GM18520 (cell line): ENCODE measurements around the gene POLG.

Experiments
- ATAC-seq: cut with Tn5 transposase; IDR thresholded peaks from one replicate; pipeline ENCODE4 v1.9.1; 2021; ENCODE audit not compliant: unreplicated experiment

Gene POLG

DNA sequence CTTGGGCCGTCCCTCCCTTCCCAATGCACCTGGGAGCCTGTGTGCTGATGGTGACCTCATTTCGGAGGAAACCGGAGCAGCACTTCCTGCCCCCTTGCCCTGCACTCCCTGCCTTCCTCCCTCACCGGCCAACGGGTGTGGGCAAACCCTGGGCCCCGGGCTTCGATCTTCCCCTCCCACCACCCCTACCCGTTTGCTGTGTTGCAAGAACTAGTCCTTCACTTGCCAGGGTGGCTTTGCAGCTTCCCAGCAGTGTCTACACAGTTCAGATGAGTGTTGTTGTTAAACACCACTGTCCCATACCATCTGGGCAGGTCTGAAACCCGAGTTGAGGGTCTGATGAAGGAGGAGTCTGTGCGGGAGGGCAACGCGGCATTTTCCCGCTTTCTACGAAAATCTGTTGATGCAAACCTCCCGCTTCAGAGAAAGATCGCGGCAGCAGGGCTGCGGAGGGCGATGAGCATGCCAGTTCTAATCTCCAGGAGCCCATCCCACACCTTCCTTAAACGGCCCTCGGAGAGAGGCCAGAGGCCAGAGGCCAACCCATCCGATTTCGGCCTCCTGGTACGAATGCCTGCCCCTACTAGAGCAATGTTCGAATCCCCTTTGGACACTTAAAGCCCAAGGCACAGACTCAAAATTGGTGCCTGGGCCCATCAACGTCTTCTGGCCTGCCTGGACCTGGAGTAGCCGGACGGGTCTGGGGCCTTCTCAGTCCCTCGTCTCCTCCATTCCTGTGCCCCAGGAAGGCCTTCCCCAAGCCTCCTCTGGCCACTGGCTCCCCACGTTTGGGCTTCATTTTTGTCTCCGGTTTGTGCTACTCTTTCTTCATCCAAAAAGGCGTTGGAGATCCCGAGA is 35.7 kb upstream of the POLG start:
- ATAC-seq = no peak

DNA sequence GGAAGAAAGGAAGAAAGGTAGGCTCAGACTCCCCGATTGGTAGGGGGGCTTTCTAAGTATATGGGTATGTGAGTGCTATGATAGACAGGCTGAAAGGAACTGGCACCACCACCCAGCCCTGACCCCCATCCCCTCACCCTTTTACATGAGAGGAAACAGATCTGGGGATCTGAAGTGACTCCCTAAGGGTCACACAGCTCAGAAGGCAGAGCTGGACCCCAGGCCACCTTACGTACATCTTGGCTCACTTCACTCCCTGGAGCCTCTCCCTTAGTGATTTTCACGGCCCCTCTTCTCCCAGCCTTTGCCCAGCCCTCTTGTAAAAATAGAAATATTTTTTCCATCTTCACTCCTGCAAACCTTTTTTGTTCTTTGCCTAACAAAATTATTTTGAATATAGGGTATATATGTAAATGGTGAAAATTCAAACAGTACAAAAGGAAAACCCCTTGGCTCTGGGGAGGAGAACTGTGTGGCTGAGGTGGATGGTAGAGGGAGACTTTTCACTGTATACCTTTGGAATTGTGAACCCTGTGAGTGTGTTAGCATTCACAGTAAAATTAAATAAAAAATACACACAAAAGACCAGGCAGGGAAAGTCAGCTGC is 34.8 kb upstream of the POLG start:
- ATAC-seq = no peak

DNA sequence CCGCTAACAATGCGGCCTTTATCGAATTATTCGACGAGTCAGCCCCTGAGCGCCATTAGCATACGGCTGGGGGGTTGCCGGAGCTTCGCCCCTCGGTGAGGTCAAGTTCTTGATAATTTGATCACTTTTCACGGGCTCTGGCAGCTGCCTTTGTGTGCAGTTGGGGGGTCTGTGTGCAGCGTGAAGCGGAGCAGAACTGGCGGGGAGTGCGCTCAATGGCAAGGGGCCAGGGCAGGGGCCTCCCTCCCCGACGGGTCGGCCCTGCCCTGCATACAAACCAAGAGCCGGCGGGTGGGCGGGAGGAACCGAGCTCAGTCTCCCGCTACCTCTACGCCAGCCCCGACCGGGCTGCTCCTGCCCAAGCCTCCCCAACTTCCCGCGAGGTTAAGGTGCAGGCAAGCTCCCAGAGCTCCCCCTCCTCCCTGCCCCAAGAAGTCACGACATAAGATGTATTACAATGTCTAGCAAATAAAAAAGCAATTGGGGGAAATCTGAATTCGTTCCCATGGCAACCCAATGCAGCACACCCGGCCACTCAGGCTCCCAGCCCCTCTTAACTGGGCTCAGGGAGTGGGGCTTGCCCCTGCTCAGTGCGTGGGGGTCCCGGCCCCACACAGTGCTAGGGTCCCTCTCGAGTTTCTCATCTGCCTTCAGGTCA is 34.1 kb upstream of the POLG start:
- no peak for ATAC-seq

DNA sequence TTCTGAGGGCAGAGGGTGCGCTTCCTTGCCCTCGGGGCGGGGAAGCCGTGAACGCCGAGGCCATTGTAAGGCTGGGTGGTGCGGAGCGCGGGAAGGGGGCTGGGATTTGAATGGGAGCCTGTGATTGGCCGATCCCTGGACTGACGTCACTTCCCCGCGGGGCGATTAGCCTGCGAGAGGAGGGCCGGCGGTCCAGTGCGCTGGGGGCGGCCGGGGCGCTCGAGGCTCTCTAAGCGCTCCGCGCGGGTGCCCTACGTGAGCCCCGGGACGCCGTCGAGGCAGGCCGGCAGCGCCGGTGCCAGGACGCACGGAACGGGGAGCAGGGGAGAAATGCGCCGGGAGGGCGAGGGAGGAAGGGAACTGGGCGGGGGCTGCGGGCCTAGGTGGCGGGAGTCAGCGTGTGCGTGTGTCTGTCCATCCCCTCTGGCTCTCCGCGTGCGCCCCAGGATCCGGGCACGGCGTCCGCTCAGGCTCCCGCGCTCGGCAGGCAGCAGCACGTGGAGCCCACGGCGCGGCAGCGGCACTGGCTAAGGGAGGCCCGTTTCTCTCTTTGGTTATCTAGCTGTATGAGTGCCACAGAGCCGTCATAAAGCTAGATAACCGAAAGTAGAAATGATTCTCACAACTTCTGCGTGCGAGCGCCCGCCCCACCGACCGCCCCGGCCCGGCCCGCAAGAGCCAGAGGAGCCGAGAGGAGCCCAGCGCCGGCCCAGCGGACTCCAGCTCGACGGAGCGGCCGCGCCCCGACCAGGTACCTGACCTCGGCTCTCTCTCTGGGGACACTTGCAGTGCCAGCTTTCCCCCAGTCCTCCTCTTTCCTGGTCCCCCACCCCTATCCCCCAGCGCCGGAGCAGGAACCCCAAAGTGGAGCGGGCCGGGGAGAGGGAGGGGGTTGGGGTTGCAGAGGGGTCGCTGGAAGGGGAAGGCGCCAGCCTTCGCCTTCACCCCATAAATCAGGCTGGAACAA is 33.1 kb upstream of the POLG start:
- ATAC-seq = no peak

DNA sequence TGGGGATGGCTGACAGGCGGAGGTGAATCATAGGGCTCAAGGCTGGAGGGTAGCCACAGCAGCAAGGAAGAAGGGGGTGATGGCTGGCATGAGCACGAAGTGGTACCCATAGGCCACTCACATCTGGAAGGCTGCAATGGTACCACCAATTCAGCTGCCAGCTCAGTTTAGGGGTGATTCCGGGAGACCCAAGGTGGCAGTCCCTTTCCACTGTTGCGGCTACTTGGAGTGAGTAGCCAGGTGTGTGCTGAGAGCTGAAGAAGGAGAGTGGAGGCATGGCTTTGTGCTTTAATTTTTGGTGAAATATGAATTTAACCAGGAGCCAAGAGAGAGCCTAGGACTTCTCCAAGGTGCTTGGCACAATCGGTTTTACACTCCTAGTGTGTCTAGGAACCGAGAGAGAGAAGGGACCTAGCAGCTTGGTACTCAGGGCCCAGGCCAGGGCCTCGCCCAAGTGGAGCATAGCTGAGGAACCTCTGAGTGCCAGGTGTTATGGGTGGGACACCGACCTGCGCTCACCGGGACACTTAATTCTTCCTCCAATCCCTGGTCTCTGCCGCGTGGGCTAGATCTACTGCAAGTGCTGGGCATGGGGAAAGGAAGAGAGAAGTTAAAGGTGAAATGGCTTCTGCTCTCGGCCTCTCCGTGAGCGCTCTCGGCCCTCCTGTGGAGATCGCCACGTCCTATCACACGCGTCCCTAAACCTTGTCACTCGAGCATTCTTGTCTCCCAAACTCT is 32.2 kb upstream of the POLG start:
- ATAC-seq = no peak

DNA sequence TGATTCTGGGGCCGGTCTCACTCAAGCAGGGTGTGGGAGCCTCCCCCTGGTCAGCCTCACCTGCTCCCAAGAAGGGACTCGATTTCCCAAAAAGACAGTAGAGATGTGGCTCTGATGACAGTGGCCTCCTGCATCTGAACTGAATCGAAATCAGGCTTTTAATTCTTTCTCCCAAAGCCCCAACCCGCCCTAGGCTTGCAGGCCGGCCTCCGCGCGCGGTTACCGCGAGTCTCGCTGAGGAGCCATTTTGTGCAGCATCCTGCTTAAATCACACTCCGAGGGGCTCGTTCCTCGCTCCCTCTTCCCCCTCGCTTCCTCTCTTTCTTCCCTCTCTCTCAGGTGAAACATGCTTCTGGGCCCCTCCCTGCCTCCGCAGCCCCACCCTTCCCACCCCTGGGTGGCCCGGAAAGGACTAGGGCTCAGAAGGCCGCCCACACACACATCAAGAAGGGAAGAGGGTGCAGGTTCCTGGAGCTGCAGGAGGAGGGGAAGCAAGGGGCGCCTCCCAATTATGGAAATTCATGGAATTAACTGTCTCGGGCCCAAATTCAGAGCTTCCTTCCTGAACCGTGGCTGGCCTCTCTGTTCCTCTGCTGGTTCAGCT is 30.9 kb upstream of the POLG start:
- ATAC-seq = no peak

DNA sequence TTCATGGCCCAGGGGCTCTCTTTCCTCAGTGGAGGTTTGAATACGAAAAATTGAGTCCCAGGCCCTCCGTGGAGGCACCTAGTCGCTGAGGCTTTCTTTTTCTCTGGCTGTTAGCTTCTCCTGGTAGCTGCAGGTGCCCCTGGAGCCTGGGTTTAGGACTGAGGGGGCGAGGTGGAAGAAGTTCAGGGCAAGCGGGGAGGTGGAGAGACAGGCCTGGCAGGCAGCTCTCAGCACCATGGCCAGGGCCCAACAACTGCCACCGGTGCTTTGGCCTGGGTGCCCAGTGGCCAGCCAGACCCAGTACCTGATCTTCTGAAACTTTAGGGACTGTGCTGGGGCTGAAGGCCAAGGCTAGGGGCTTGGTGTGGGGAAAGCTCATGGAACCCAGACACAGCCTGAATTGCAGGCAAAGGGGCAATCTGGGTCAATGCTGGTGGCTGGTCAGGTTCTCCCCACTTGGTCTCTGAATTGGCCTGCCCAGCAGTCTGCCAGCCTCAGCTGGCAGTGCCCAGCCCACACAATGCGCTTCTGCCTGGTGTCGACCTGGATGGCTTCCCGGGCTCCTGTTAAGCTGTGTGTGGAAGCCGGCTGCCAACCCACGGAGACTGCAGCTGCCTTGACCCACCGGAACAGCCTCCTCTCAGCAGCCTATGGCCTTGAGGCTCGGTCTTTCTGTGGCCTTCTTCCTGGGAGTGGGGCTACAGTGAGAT is 30.3 kb upstream of the POLG start:
- ATAC-seq = no peak

DNA sequence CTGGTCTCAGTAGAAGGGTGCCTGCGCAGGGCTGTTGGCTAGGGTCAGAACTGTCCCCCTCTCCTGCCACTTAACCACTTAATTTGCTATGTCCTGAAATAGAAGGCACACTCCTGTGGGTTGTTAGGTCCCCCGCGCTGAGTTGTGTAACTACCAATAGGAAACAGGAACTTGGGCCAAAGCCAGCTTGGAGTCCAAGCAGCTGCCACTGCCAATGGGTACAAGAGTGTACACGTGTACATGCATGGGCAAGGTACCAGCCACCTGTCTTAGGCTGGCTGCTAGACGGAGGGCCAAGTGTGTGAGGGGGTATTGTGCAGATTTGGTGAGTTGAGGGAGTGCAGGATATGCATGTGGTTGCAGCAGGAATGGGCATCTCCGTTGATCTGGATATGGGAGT is 29.7 kb upstream of the POLG start:
- ATAC-seq = no peak

DNA sequence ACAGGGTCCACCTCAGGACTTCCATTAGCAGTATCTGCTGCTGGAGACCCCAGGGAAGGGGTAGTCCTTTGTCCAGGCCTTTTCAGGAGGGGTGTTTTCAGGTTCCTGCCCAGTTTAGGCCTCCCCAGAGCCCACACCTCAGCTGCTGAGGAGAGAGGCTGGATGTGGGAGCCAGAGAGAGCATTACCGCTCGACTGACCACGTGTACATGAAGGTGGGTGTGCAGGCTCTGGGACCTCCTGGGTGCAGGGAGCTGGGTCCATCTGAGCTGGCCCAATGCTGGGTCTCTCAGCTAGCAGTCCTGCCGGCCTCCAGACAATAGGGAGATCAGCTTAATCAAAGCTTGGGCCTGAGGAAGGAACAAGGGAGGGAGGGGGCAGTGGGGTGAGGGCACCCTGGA is 29.1 kb upstream of the POLG start:
- ATAC-seq = no peak

DNA sequence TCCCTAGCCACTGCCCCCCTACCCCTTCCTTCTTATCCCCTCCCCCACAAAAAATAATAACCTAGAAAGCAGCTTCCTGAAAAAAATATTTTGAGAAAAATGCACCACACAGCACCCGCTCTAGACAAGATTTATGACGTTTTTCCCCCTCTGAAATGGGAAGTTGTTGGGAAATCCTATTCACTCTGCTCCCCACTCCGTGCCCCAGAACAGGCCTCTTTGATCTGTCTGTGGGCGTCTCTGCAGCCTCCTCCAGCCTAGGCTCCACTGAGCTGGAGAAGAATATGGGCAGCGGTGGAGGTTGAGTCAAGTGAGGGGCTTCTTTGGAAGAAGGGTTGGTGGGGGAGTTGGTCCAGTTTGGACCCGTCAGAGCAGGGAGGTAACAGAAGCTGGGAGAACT is 28.5 kb upstream of the POLG start:
- no peak for ATAC-seq

DNA sequence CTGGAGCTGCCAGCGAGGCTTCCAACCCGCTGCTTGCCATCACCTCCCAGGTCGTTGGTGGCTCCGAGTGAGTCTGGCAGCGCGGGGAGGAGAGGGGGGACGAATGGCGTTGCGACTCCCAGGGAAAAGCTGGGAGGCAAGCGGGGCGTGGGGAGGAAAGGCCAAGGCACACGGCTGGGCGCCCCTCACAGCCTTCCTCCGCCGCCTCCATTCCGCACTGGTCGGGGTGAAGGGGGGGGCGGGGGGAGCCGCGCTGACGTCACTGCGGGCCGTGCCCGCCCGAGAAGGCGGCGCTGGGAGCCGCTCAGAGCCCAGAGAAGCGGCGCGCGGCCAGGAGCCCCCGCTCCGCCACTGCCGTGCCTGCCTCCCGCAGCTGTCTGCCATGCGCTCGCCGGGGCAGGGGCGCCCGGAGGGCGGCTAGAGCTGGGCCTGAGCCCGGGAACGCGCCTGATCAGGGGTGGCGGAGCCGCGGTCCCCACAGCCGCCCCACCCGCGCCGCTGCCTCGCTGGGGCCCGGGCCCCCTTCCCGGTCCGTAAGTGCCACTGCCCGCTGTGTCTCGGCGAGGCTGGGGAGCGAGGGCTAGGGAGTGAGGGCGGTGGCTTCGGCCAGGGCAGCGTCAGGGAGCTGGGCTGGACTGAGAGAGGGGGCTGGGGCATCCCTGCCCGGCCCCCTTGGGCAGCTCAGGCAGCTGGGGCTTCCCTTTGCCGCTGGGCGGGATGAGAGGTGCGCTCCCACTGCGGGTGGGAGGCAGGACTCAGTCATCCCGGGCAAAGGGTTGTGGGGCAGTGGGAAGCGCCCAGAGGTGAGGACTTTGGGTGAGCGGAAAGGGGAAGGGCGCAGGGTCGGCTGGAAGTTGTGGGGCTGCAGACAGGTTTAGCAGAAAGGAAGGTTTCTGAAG is 27.8 kb upstream of the POLG start:
- ATAC-seq = no peak

DNA sequence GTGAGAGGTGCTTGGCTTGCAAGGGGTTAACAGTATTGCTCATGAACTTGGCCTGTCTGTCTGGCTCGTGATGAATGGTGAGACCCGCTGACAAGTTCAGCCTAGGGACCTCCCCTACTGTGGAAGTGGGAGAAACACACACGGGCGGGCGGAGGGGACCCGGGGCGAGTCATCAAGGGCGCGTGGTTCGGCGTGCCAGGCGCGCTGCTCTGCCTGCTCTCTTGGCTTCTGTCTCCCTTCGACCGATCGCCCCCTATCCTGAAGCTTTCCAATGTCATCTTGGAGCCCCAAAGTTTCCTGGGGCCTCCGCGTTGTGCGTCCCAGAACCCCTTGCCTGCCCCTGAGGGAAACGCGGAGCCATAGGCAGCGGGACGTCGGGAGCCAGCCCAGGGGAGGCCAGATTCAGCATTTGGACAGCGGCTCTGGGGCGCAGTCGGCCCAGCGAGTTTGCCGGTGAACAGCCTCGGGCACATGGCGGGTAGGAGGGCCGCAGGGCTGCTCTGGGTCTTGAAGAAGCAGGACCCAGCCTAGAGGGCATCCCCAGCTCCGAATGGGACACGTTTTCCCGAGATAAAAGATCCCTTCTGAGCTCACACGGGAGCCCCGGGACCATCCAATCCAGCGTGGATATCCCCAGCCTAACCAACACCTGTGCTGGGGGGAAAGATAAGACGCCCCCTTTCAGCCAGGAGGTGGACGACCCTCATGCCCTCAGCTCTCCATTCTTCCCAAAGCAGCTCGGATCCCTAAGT is 27.0 kb upstream of the POLG start:
- no peak for ATAC-seq

DNA sequence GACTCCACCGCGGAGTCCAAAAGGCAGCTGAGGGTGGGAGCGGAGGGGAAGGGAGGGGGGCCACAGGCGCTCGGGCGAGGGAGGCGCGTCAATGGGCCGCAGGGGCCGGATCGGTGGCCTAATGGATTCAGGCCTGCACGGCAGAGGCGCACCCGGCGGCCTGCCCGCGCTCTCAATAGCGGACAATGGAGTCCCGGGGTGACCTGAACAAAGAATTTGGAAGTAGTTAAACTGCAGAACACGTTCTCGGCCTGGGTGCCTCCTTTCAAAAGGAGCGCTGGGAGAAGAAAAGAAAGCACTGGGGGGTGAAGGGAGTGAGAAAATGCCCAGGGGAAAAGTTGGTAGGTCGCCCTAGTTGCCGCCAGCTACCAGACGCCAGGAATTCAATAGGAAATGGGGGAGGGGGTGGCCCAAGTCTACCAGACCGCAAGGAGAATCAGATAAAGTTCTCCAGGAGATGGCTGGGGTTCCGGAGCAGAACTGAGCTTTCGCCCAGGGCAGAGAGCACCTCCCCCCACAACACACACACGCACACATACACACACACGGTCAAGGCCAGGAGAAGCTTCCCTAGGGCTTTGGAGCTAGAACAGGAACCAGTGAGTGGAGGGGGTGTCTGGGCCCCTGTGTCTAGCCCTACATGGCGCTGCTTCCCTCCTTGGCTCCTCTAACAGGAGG is 25.8 kb upstream of the POLG start:
- ATAC-seq = no peak

DNA sequence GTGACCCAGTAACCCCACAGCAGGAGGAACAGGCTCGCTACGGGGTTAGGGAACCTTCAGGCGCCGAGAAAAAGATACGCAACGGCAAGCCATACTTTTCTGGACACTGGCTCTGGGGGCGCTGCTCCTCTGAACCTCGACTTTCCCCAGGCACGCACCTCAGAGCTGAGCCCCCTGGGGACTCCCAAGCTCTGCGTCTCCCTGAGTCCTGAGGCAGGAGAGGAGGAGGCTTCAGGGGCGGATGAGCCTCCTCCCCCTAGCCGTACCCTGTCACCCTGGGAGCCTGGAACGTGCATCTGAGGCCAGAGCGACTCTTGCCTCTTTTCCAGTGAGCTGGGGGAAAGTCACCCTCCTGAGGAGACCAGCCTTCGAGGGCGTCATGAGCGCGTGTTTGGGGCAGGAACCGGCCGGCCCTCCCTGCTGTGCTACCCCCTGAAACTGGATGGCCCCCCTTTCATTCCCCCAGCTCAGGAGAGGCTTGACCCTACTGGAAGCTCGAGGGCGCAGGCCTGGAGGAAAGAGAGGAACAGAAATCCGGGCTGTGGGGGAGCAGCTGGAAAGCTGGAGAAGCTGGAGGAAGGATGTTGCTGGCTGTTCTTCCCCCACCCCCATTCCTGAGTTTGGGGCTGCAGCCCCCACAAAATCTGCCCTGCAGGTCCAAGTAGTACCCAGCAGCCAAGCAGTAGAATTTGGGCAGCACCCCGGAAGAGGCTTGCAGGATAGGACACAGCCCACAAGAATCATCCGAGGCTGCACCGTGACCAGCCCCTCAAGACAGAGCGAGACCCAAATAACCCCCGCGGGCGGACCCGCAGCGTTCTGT is 25.1 kb upstream of the POLG start:
- no peak for ATAC-seq

DNA sequence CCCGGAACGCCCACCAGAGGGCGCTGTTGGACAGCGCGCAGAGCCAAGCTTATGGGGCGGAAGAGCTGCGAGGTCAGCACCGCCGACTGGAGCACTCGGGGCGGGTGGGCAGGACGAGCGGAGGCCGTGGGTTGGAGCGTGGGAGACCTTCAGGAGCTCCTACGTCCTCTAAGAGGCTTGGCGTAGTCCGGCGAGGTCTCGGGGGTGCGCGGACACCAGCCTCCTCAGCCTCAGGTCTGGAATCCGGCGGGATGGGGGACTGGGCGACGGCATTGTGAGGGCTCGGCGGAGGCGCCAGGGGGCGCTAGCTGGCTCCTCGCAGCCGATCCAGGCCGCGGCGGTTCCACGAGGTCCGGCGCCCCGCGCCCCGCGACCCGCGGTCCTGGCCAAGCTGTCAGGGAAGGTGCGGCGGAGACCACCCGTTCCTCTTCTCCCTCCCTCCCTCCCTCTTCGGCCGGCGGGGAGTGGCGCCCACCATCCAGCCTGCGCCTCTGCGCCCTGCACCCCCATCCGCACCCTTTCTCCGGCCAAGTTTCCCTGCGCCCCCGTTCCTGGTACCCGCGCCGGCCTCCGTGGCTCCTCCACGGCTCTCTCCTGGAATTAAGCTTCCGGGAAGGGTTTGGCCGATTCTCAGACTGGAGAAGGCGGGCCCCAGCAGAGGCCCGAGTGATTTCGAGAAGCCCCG is 24.3 kb upstream of the POLG start:
- peak; percentile 64 for ATAC-seq

DNA sequence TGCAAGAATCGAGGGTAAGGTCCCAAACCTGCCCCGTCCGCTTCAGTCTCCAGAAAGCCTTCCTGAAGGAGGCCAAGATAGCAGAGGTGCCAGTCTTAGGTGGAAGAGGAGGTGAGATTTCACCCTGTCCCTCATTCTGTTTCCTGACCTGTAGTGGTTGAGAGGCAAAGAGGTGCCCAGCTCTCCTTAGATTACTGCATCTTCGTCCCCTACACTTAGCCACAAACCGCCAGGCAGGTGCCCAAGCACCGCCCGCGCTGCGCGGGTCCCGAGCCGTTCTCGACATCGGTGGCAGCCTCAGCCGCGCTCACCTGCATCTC is 23.8 kb upstream of the POLG start:
- no peak for ATAC-seq
